K562 (cell line): Measurements from ENCODE around the gene DDAH2. TPM values are rescaled to one million over a fixed set of nuclear protein-coding genes. Genes with fewer than 3 reads are reported as not detected.
A peak's percentile ranks its signal among the peaks of the same experiment; 100 is the strongest.

Experiments
- ARHGAP35 ChIP-seq: fragments of 450-650 bp; IDR thresholded peaks from 2 replicates; pipeline ENCODE4 v1.6.1; 2018; ENCODE audit not compliant: partially characterized antibody
- BCL6 ChIP-seq: fragments of 250-450 bp; sonication (Bioruptor Pico); IDR thresholded peaks from 2 replicates; pipeline ENCODE4 v1.4.0; 2020
- BRCA1 ChIP-seq, 2 experiments: fragments of 450-650 bp in 1 of 2; sonication (generic) in 1 of 2; formaldehyde crosslinking in 1 of 2; IDR thresholded peaks; 2 replicates each; pipeline versions ENCODE4 v1.5.0 to v1.6.1; 2017 to 2020; ENCODE audit warnings: mild to moderate bottlenecking in 1 of 2, missing genetic modification reagents in 1 of 2
- CBX5 ChIP-seq: IDR thresholded peaks from 2 replicates; pipeline ENCODE4 v1.6.1; 2014; ENCODE audit warnings: low read depth, borderline replicate concordance
- CTBP1 ChIP-seq: fragments of 450-650 bp; IDR thresholded peaks from 2 replicates; pipeline ENCODE4 v1.6.1; 2016; ENCODE audit warnings: borderline replicate concordance
- DMBX1 ChIP-seq: fragments of 250-450 bp; sonication (Bioruptor Pico); IDR thresholded peaks from 2 replicates; pipeline ENCODE4 v1.8.0; 2022; ENCODE audit warnings: inconsistent platforms, mild to moderate bottlenecking, moderate library complexity, borderline replicate concordance
- DPF2 ChIP-seq: fragments of 450-650 bp; IDR thresholded peaks from 2 replicates; pipeline ENCODE4 v1.6.1; 2016
- EP300 ChIP-seq: IDR thresholded peaks from 2 replicates; pipeline ENCODE4 v1.6.1; 2012; ENCODE audit warnings: low read length, improper control_type of control experiment
- FIP1L1 ChIP-seq: fragments of 200-400 bp; formaldehyde crosslinking; IDR thresholded peaks from 2 replicates; pipeline ENCODE4 v1.6.1; 2018; ENCODE audit warnings: mild to moderate bottlenecking, low read depth, low read length; ENCODE audit not compliant: poor library complexity, severe bottlenecking
- HDAC3 ChIP-seq: fragments of 450-650 bp; IDR thresholded peaks from 2 replicates; pipeline ENCODE4 v1.6.1; 2018; ENCODE audit warnings: borderline replicate concordance, mild to moderate bottlenecking, moderate library complexity; ENCODE audit not compliant: partially characterized antibody
- HINFP ChIP-seq: fragments of 450-650 bp; conservative IDR thresholded peaks from 2 replicates; pipeline ENCODE4 v1.6.1; 2016; ENCODE audit warnings: missing genetic modification characterization, low read depth, mild to moderate bottlenecking, control low read depth, missing compliant biosample characterization
- HMBOX1 ChIP-seq: sonication (generic); IDR thresholded peaks from 2 replicates; pipeline ENCODE4 v1.6.1; 2016
- HMGN3 ChIP-seq: IDR thresholded peaks from 2 replicates; pipeline ENCODE4 v1.6.1; 2011; ENCODE audit warnings: borderline replicate concordance, low read depth, mild to moderate bottlenecking, mixed read lengths, low read length; ENCODE audit not compliant: insufficient read length; ENCODE audit errors: extremely low read depth
- HNRNPK ChIP-seq: fragments of 200-400 bp; formaldehyde crosslinking; IDR thresholded peaks from one replicate; pipeline ENCODE4 v1.6.1; 2018; ENCODE audit warnings: mild to moderate bottlenecking, low read depth, low read length; ENCODE audit not compliant: poor library complexity, severe bottlenecking
- KHSRP ChIP-seq: fragments of 450-650 bp; IDR thresholded peaks from 2 replicates; pipeline ENCODE4 v1.6.1; 2017
- LEF1 ChIP-seq: fragments of 450-650 bp; IDR thresholded peaks from 2 replicates; pipeline ENCODE4 v1.6.1; 2016; ENCODE audit warnings: mild to moderate bottlenecking
- MED1 ChIP-seq: sonication (generic); formaldehyde crosslinking; IDR thresholded peaks from 2 replicates; pipeline ENCODE4 v1.8.1; 2023; ENCODE audit warnings: missing genetic modification reagents, borderline replicate concordance
- MLLT1 ChIP-seq, 2 experiments: fragments of 450-650 bp; IDR thresholded peaks; 2 replicates each; pipeline ENCODE4 v1.6.1; 2016
- MTA3 ChIP-seq: fragments of 450-650 bp; formaldehyde crosslinking; IDR thresholded peaks from 2 replicates; pipeline ENCODE4 v1.6.1; 2017; ENCODE audit warnings: mild to moderate bottlenecking, borderline replicate concordance
- SMC3 ChIP-seq: conservative IDR thresholded peaks from 2 replicates; pipeline ENCODE4 v1.6.1; 2011; ENCODE audit warnings: low read depth, low read length, improper control_type of control experiment; ENCODE audit not compliant: insufficient read depth
- USF1 ChIP-seq: sonication (generic); formaldehyde crosslinking; IDR thresholded peaks from 2 replicates; pipeline ENCODE4 v1.9.0; 2022; ENCODE audit warnings: mild to moderate bottlenecking, missing genetic modification reagents
- ZBTB8A ChIP-seq: fragments of 450-650 bp; IDR thresholded peaks from 2 replicates; pipeline ENCODE4 v1.6.1; 2018; ENCODE audit warnings: mild to moderate bottlenecking, moderate library complexity; ENCODE audit not compliant: partially characterized antibody
- ZNF143 ChIP-seq: sonication (generic); formaldehyde crosslinking; IDR thresholded peaks from 2 replicates; pipeline ENCODE4 v1.9.0; 2022; ENCODE audit warnings: mild to moderate bottlenecking, missing genetic modification reagents
- ZNF589 ChIP-seq: fragments of 200-800 bp; sonication (Bioruptor generic); IDR thresholded peaks from 2 replicates; pipeline ENCODE4 v1.6.1; 2016; ENCODE audit warnings: low read depth, missing genetic modification characterization, missing compliant biosample characterization
- ZNF695 ChIP-seq: fragments of 450-650 bp; formaldehyde crosslinking; IDR thresholded peaks from 2 replicates; pipeline ENCODE4 v1.4.0; 2020; ENCODE audit warnings: mild to moderate bottlenecking, moderate library complexity
- polyA plus RNA-seq, 8 experiments: library from polyadenylated mRNA; depleted of rRNA in 4 of 8; stranded (reverse) in 5 of 8; unstranded in 3 of 8; fragments of >200 nt; fragmentation: Nextera tagmentation in 2 of 8; fragmentation: Illumina TruSeq in 1 of 8; extraction: Ambion mirVana in 2 of 8; extraction: Trizol in 1 of 8; gene quantifications; 2 replicates each; pipeline versions ENCODE4 v1.2.1 to v1.2.3, GENCODE V29; 2011 to 2014; ENCODE audit warnings: inconsistent platforms in 1 of 8, missing spikeins in 1 of 8
- total RNA-seq, 7 experiments: library from RNA; depleted of rRNA in 6 of 7; stranded (reverse); fragments of >200 nt in 6 of 7; fragmentation: Illumina TruSeq in 2 of 7; extraction: Trizol in 2 of 7; gene quantifications; 2 replicates each; pipeline versions ENCODE4 v1.2.1 to v1.2.3, GENCODE V29; 2011 to 2021; ENCODE audit warnings: low replicate concordance in 1 of 7

Gene DDAH2
- total and polyA plus RNA-seq, 9 of the 15 experiments (the other 6 are each of a cell fraction or from before 2014, with no cell fraction given), result 1.8 to 45.4 (median 21.4) TPM

GRCh38 chr6:31776989-31777666 lies 48.0 kb upstream of the DDAH2 start, which contains the start of gene VWA7 (continued):
- TF ChIP-seq ZBTB8A, result no peak
- TF ChIP-seq MLLT1 (IDR thresholded peaks at IDR 0.05), result peak in 1 of 2 experiments; percentile 92; a peak in 2 of 4 replicates
- peak; percentile 99 for TF ChIP-seq LEF1
- peak; percentile 98 for TF ChIP-seq MTA3
- TF ChIP-seq CTBP1, result peak; percentile 99
- TF ChIP-seq HMGN3, result peak; percentile 100
- peak; percentile 55; the same call in 1 of the 2 replicates for TF ChIP-seq ZNF143 (CRISPR knock-in tag)
- TF ChIP-seq ZNF695 (CRISPR knock-in tag), result no peak; the same call in 1 of the 2 replicates
- TF ChIP-seq SMC3, result peak; percentile 51; the same call in 1 of the 2 replicates
- peak; percentile 75 for TF ChIP-seq KHSRP
- peak; percentile 83; the same call in 1 of the 2 replicates for TF ChIP-seq HMBOX1
- no peak for TF ChIP-seq HDAC3
- peak; percentile 66 for TF ChIP-seq USF1 (CRISPR knock-in tag)
- peak; percentile 80 for TF ChIP-seq ZNF589 (CRISPR knock-in tag)
- no peak for TF ChIP-seq MED1
- no peak for TF ChIP-seq ARHGAP35
- TF ChIP-seq DMBX1 (CRISPR knock-in tag), result peak; percentile 71; the same call in 1 of the 2 replicates
- no peak for TF ChIP-seq HNRNPK
- TF ChIP-seq CBX5, result peak; percentile 66; the same call in 1 of the 2 replicates
- TF ChIP-seq BCL6 (CRISPR knock-in tag), result 0 out of 2 replicates have a peak, but pooled peaks have one; percentile 38
- no peak for TF ChIP-seq BRCA1 (IDR thresholded peaks at IDR 0.05)
- no peak for TF ChIP-seq BRCA1 (CRISPR knock-in tag; IDR thresholded peaks at IDR 0.05)
- peak; percentile 88 for TF ChIP-seq EP300
- TF ChIP-seq DPF2, result peak; percentile 99
- TF ChIP-seq FIP1L1, result peak; percentile 98
- TF ChIP-seq HINFP, result no peak
